ENCODE results near the gene CNTN2. TPM values are rescaled to one million over a fixed set of nuclear protein-coding genes. Genes with fewer than 3 reads are reported as not detected.

Gene CNTN2
- total and polyA plus RNA-seq, 2 experiments from 2014 or later: 1.3 to 2.2 TPM

- TF ChIP-seq, protein P1, sequence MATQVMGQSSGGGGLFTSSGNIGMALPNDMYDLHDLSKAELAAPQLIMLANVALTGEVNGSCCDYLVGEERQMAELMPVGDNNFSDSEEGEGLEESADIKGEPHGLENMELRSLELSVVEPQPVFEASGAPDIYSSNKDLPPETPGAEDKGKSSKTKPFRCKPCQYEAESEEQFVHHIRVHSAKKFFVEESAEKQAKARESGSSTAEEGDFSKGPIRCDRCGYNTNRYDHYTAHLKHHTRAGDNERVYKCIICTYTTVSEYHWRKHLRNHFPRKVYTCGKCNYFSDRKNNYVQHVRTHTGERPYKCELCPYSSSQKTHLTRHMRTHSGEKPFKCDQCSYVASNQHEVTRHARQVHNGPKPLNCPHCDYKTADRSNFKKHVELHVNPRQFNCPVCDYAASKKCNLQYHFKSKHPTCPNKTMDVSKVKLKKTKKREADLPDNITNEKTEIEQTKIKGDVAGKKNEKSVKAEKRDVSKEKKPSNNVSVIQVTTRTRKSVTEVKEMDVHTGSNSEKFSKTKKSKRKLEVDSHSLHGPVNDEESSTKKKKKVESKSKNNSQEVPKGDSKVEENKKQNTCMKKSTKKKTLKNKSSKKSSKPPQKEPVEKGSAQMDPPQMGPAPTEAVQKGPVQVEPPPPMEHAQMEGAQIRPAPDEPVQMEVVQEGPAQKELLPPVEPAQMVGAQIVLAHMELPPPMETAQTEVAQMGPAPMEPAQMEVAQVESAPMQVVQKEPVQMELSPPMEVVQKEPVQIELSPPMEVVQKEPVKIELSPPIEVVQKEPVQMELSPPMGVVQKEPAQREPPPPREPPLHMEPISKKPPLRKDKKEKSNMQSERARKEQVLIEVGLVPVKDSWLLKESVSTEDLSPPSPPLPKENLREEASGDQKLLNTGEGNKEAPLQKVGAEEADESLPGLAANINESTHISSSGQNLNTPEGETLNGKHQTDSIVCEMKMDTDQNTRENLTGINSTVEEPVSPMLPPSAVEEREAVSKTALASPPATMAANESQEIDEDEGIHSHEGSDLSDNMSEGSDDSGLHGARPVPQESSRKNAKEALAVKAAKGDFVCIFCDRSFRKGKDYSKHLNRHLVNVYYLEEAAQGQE (IDR thresholded peaks at IDR 0.05; ENCODE audit: unreplicated experiment): no peak
These were observed 19.9 kb downstream of the CNTN2 start (continued) for GRCh38 chr1:205062895-205063294.

- no peak for ATAC-seq
- no peaks in the 10 kb centered on the region for H4K20me1 ChIP-seq (replicated peaks; ENCODE audit: insufficient read depth)
- no peak overlapping the region for H3K4me3 ChIP-seq
- H3K4me3 Mint-ChIP-seq: no peak overlapping the region
- no peak overlapping the region for H3K27ac ChIP-seq (ENCODE audit: low read depth)
- peaks cover 10% of the 10 kb centered on the region for H3K27me3 Mint-ChIP-seq (ENCODE audit: insufficient read depth, low read depth, poor library complexity)
- no peaks in the 10 kb centered on the region for H3K27me3 ChIP-seq (ENCODE audit: insufficient read depth)
- H3K4me2 ChIP-seq: no peak overlapping the region
- no peaks in the 10 kb centered on the region for H3K9me2 ChIP-seq (ENCODE audit: insufficient read depth)
- peaks cover 14% of the 10 kb centered on the region for H3K4me1 Mint-ChIP-seq
- H3K36me3 Mint-ChIP-seq (ENCODE audit: low read depth): no peaks in the 10 kb centered on the region
- no peak overlapping the region for H2AFZ ChIP-seq
- H3K4me1 ChIP-seq (ENCODE audit: insufficient read depth): no peaks in the 10 kb centered on the region
- H3K36me3 ChIP-seq (ENCODE audit: insufficient read depth): no peaks in the 10 kb centered on the region
- no peaks in the 10 kb centered on the region for H3K9me3 Mint-ChIP-seq
- H3F3A ChIP-seq (replicated peaks; ENCODE audit: low read depth): no peaks in the 10 kb centered on the region
- no peak for DNase-seq (ENCODE audit: low spot score)
- no peaks in the 10 kb centered on the region for H3K79me2 ChIP-seq (replicated peaks; ENCODE audit: insufficient read depth)
- no peak overlapping the region for H3K27ac Mint-ChIP-seq
- TF ChIP-seq, protein P2, sequence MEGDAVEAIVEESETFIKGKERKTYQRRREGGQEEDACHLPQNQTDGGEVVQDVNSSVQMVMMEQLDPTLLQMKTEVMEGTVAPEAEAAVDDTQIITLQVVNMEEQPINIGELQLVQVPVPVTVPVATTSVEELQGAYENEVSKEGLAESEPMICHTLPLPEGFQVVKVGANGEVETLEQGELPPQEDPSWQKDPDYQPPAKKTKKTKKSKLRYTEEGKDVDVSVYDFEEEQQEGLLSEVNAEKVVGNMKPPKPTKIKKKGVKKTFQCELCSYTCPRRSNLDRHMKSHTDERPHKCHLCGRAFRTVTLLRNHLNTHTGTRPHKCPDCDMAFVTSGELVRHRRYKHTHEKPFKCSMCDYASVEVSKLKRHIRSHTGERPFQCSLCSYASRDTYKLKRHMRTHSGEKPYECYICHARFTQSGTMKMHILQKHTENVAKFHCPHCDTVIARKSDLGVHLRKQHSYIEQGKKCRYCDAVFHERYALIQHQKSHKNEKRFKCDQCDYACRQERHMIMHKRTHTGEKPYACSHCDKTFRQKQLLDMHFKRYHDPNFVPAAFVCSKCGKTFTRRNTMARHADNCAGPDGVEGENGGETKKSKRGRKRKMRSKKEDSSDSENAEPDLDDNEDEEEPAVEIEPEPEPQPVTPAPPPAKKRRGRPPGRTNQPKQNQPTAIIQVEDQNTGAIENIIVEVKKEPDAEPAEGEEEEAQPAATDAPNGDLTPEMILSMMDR (conservative IDR thresholded peaks at IDR 0.05; ENCODE audit: low read depth in 2 of 2): no peak
- TF ChIP-seq EZH2 (IDR thresholded peaks at IDR 0.05; ENCODE audit: low read depth, unreplicated experiment) (no peak), CREB1 (CRISPR knock-in tag; IDR thresholded peaks at IDR 0.05; ENCODE audit: low read depth) (no peak), STAT1 (IDR thresholded peaks at IDR 0.05; ENCODE audit: unreplicated experiment) (no peak), JUNB (IDR thresholded peaks at IDR 0.05; ENCODE audit: unreplicated experiment) (no peak), ZNF114 (CRISPR knock-in tag; IDR thresholded peaks at IDR 0.05) (no peak), POLR2AphosphoS5 (IDR thresholded peaks at IDR 0.05; ENCODE audit: low read depth) (no peak), ZNF331 (CRISPR knock-in tag; IDR thresholded peaks at IDR 0.05; ENCODE audit: low read depth) (no peak), ETS1 (IDR thresholded peaks at IDR 0.05) (no peak)
- TF ChIP-seq, protein P1 (IDR thresholded peaks at IDR 0.05; ENCODE audit: unreplicated experiment): no peak
These were observed 21.3 kb downstream of the CNTN2 start for GRCh38 chr1:205064301-205064700.

All from GM23338 (cell line).